ENCODE data around the gene SH3RF2. TPM values are rescaled to one million over a fixed set of nuclear protein-coding genes. Genes with fewer than 3 reads are reported as not detected.

The SH3RF2 gene
- total and polyA plus RNA-seq, 10 of the 15 experiments (the other 5 are each of a cell fraction or from before 2014, with no cell fraction given), result 0.15 TPM; not detected in 9

- no peak overlapping the region for H3K4me3 ChIP-seq
- ChIA-PET POLR2A (no interaction called here), RAD21 (ENCODE audit: unreplicated experiment) (no interaction called here), CTCF (no interaction called here), SMC1A (ENCODE audit: uncharacterized antibody, unreplicated experiment) (interaction anchor here (0.9 kb wide), 1 partner anchor 15 kb away, joined by 3 read pairs; no protein-coding TSS in a partner anchor)
- FAIRE-seq (no peak), DNase-seq (ENCODE audit: low read depth, low spot score) (no peak), ATAC-seq (no peak)
- no peak overlapping the region for H2AFZ ChIP-seq (ENCODE audit: control insufficient read depth, low read depth, low read length)
- BruUV-seq (replicated peaks), result no TSS peak
- no peak overlapping the region for H3K27ac ChIP-seq (ENCODE audit: control insufficient read depth, insufficient read depth)
- H4K20me1 ChIP-seq (ENCODE audit: control insufficient read depth, insufficient read depth), result no peaks in the 10 kb centered on the region
- no peaks in the 10 kb centered on the region for H3K9me3 ChIP-seq (replicated peaks; ENCODE audit: control insufficient read depth, insufficient read depth, low read length)
- no peaks in the 10 kb centered on the region for H3K4me1 ChIP-seq (ENCODE audit: control insufficient read depth, insufficient read depth, low read length)
- no peak overlapping the region for H3K4me2 ChIP-seq (ENCODE audit: control insufficient read depth, insufficient read depth)
- TF ChIP-seq STAT1 (conservative IDR thresholded peaks at IDR 0.05) (no peak), USF1 (IDR thresholded peaks at IDR 0.05; ENCODE audit: borderline replicate concordance, extremely low read length, insufficient read depth, low read depth, low read length) (no peak), IRF4 (IDR thresholded peaks at IDR 0.05; ENCODE audit: low read depth, low read length) (no peak), JUND (IDR thresholded peaks at IDR 0.05; ENCODE audit: low read depth, low read length) (no peak), RAD51 (IDR thresholded peaks at IDR 0.05) (no peak), TCF7 (IDR thresholded peaks at IDR 0.05; ENCODE audit: borderline replicate concordance) (no peak), CHD1 (IDR thresholded peaks at IDR 0.05; ENCODE audit: low read depth, low read length) (no peak), POU2F2 (IDR thresholded peaks at IDR 0.05; ENCODE audit: borderline replicate concordance, low read depth, low read length) (no peak), BRCA1 (IDR thresholded peaks at IDR 0.05; ENCODE audit: low read depth, low read length) (no peak), RBBP5 (conservative IDR thresholded peaks at IDR 0.05) (no peak), DPF2 (IDR thresholded peaks at IDR 0.05) (no peak), FOS (IDR thresholded peaks at IDR 0.05; ENCODE audit: borderline replicate concordance, extremely low read depth, insufficient read length) (no peak), RUNX3 (IDR thresholded peaks at IDR 0.05; ENCODE audit: low read length) (no peak), NKRF (conservative IDR thresholded peaks at IDR 0.05) (no peak), STAT3 (IDR thresholded peaks at IDR 0.05; ENCODE audit: low read depth, low read length) (no peak), ZNF592 (IDR thresholded peaks at IDR 0.05) (no peak), HSF1 (IDR thresholded peaks at IDR 0.05; ENCODE audit: low read depth, low read length) (no peak), NR2F1 (conservative IDR thresholded peaks at IDR 0.05) (no peak)
- H3K36me3 ChIP-seq (ENCODE audit: control insufficient read depth in 2 of 2, insufficient read depth in 2 of 2, low read length in 1 of 2), result no peaks in the 10 kb centered on the region
- in situ Hi-C loops (cut with MboI), result no loop called here
- no peaks in the 10 kb centered on the region for H3K27me3 ChIP-seq (replicated peaks in 1 of 2; ENCODE audit: control insufficient read depth in 2 of 2, insufficient read depth in 2 of 2, low read length in 1 of 2)
- H3K79me2 ChIP-seq (ENCODE audit: control insufficient read depth, insufficient read depth, low read length), result no peaks in the 10 kb centered on the region
- intact Hi-C loops (cut with micrococcal nuclease; ENCODE audit: unreplicated experiment), result no loop called here
- no peak overlapping the region for H3K9ac ChIP-seq (ENCODE audit: control insufficient read depth, insufficient read depth, low read length)
These were observed 69.3 kb downstream of the SH3RF2 start for GRCh38 chr5:146005723-146006122.

All from GM12878 (cell line).